ENCODE results near the gene DCTN2.
"Not testable (repeated sequence)": the region's sequence is repeated elsewhere in the genome, so short reads cannot be mapped to it uniquely, and the experiment has no call there.

DCTN2 gene

GRCh38 chr12:57576613-57577160 is 29.7 kb upstream of the DCTN2 start:
- no peak for DNase-seq (ENCODE audit: low spot score)

GRCh38 chr12:57575771-57576612 is 29.0 kb upstream of the DCTN2 start:
- DNase-seq (ENCODE audit: low spot score), result no peak

GRCh38 chr12:57574795-57575194 is 27.8 kb upstream of the DCTN2 start:
- DNase-seq (ENCODE audit: low spot score), result no peak

- DNase-seq (ENCODE audit: low spot score), result no peak
Observed at GRCh38 chr12:57571926-57572762, 25.2 kb upstream of the DCTN2 start.

GRCh38 chr12:57570438-57570837 is 23.4 kb upstream of the DCTN2 start:
- DNase-seq (ENCODE audit: low spot score), result not testable (repeated sequence)

GRCh38 chr12:57569858-57570257 is 22.9 kb upstream of the DCTN2 start:
- DNase-seq (ENCODE audit: low spot score), result no peak

GRCh38 chr12:57568838-57569237 is 21.8 kb upstream of the DCTN2 start:
- DNase-seq (ENCODE audit: low spot score), result no peak

GRCh38 chr12:57564178-57564740 is 17.3 kb upstream of the DCTN2 start:
- no peak for DNase-seq (ENCODE audit: low spot score)

GRCh38 chr12:57563358-57563757 is 16.4 kb upstream of the DCTN2 start:
- DNase-seq (ENCODE audit: low spot score), result no peak

- not testable (repeated sequence) for DNase-seq (ENCODE audit: low spot score)
Observed at GRCh38 chr12:57561117-57561516, 14.1 kb upstream of the DCTN2 start.

GRCh38 chr12:57560516-57560915 is 13.5 kb upstream of the DCTN2 start:
- no peak for DNase-seq (ENCODE audit: low spot score)

- no peak for DNase-seq (ENCODE audit: low spot score)
Observed at GRCh38 chr12:57558864-57559263, 11.9 kb upstream of the DCTN2 start.

- no peak for DNase-seq (ENCODE audit: low spot score)
Observed at GRCh38 chr12:57554897-57555296, 7.9 kb upstream of the DCTN2 start.

GRCh38 chr12:57554453-57554852 is 7.5 kb upstream of the DCTN2 start:
- no peak for DNase-seq (ENCODE audit: low spot score)

GRCh38 chr12:57553343-57554202 is 6.6 kb upstream of the DCTN2 start:
- no peak for DNase-seq (ENCODE audit: low spot score)

- DNase-seq (ENCODE audit: low spot score), result no peak
Observed at GRCh38 chr12:57552835-57553313, 5.9 kb upstream of the DCTN2 start.

GRCh38 chr12:57552306-57552651 is 5.3 kb upstream of the DCTN2 start:
- DNase-seq (ENCODE audit: low spot score), result no peak

- no peak for DNase-seq (ENCODE audit: low spot score)
Observed at GRCh38 chr12:57551637-57552305, 4.8 kb upstream of the DCTN2 start.

- no peak for DNase-seq (ENCODE audit: low spot score)
Observed at GRCh38 chr12:57550641-57551549, 3.9 kb upstream of the DCTN2 start.
